Prostate gland (tissue), 2 donors: ENCODE results near the gene KIAA1671. TPM values are rescaled to one million over a fixed set of nuclear protein-coding genes. Genes with fewer than 3 reads are reported as not detected.
A peak's percentile ranks its signal among the peaks of the same experiment; 100 is the strongest.

ENCODE experiments used
- DNase-seq: peaks from one replicate; pipeline ENCODE4 v3.0.0-alpha.2; 2019; ENCODE audit warnings: low spot score
- H3K27ac ChIP-seq, 2 donors: fragments of 200-600 bp; sonication (generic); 2 replicates each; pipeline ENCODE4 v1.5.1; 2017 to 2019
- H3K27me3 ChIP-seq: fragments of 200-600 bp; sonication (generic); replicated peaks from 2 replicates; pipeline ENCODE4 v1.5.1; 2019; ENCODE audit not compliant: insufficient read depth
- H3K36me3 ChIP-seq, 2 donors: fragments of 200-600 bp; sonication (generic); 1 replicate in 1 of 2; 2 replicates in 1 of 2; pipeline versions ENCODE4 v1.5.1 to v1.8.1; 2017 to 2019
- H3K4me1 ChIP-seq: fragments of 200-600 bp; sonication (generic); replicated peaks from 2 replicates; pipeline ENCODE4 v1.5.1; 2019
- H3K4me3 ChIP-seq, 2 donors: fragments of 200-600 bp; sonication (generic); 2 replicates each; pipeline ENCODE4 v1.5.1; 2017 to 2019
- H3K9me3 ChIP-seq: fragments of 200-600 bp; sonication (generic); 2 replicates; pipeline ENCODE4 v1.5.1; 2017
- POLR2A ChIP-seq: fragments of 450-650 bp; IDR thresholded peaks from one replicate; pipeline ENCODE4 v1.6.1; 2016; ENCODE audit warnings: antibody characterized with exemption, mild to moderate bottlenecking
- POLR2AphosphoS5 ChIP-seq: sonication (generic); formaldehyde crosslinking; IDR thresholded peaks from one replicate; pipeline ENCODE4 v1.6.1; 2017; ENCODE audit warnings: antibody characterized with exemption
- WGBS: methylation state at CpG from one replicate; pipeline ENCODE4 v1.1.5; 2018; 5-methylcytosine and 5-hydroxymethylcytosine counted together
- intact Hi-C: fragments of 100-400 bp; cut with DNase I; formaldehyde crosslinking; loops from one replicate; pipeline ENCODE4 v1.14.2; 2022
- total RNA-seq, 2 donors: library from RNA; depleted of rRNA; stranded (reverse); fragments of >200 nt; gene quantifications; one replicate each; pipeline ENCODE4 v1.1.0, GENCODE V29; 2016
- TF ChIP-seq, protein P1 (sequence below), 4 experiments: fragments of 200-600 bp in 2 of 4; fragments of 450-650 bp in 2 of 4; sonication (generic) in 2 of 4; IDR thresholded peaks; 1 replicate in 3 of 4; 2 replicates in 1 of 4; pipeline ENCODE4 v1.5.1; 2016 to 2019; ENCODE audit warnings: antibody characterized with exemption in 4 of 4, mild to moderate bottlenecking in 2 of 4, moderate library complexity in 2 of 4

KIAA1671 gene
- total RNA-seq, 2 donors from 2014 or later: 44.8 to 53.1 TPM

DNA sequence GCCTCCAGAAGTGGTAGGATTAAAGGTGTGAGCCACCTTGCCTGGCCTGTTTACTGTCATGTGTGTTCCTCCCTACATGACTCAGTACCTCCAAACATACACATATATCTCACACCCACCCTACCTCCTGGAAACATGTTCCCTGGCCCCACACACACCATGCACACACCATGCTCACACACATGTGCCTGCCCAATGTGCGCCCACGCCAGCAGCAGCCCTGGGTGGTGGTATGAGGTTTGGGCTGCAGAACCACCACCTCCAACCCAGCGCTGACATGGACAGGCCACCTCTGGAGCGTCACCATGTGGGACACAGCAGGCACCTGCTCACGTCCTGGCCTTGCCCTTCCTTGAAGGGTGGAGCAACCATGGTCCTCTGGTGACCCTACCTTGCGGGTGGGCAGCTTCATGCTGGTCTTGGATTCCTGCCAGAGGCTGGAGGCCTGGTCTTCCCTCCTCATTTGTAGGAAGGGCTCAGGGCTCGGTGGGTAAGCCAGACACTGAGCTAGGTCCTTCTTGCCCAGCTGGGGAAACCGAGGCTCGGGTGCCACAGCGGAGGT, 37.9 kb downstream of the KIAA1671 start:
- no peak for DNase-seq
- H3K9me3 ChIP-seq: no peaks in the 10 kb centered on the region
- no peak overlapping the region for H3K4me3 ChIP-seq
- TF ChIP-seq POLR2A (no peak), POLR2AphosphoS5 (no peak)
- TF ChIP-seq, protein P1, sequence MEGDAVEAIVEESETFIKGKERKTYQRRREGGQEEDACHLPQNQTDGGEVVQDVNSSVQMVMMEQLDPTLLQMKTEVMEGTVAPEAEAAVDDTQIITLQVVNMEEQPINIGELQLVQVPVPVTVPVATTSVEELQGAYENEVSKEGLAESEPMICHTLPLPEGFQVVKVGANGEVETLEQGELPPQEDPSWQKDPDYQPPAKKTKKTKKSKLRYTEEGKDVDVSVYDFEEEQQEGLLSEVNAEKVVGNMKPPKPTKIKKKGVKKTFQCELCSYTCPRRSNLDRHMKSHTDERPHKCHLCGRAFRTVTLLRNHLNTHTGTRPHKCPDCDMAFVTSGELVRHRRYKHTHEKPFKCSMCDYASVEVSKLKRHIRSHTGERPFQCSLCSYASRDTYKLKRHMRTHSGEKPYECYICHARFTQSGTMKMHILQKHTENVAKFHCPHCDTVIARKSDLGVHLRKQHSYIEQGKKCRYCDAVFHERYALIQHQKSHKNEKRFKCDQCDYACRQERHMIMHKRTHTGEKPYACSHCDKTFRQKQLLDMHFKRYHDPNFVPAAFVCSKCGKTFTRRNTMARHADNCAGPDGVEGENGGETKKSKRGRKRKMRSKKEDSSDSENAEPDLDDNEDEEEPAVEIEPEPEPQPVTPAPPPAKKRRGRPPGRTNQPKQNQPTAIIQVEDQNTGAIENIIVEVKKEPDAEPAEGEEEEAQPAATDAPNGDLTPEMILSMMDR (IDR thresholded peaks at IDR 0.05): no peak
- H3K36me3 ChIP-seq: no peaks in the 10 kb centered on the region
- H3K27me3 ChIP-seq: no peaks in the 10 kb centered on the region
- peaks cover 4% of the 10 kb centered on the region for H3K4me1 ChIP-seq
- 98% methylated on average over 9 of the region's 10 CpGs for WGBS
- intact Hi-C loops: no loop called here
- peak overlapping the region in 1 of 2 donors; percentile 74 for H3K27ac ChIP-seq

DNA sequence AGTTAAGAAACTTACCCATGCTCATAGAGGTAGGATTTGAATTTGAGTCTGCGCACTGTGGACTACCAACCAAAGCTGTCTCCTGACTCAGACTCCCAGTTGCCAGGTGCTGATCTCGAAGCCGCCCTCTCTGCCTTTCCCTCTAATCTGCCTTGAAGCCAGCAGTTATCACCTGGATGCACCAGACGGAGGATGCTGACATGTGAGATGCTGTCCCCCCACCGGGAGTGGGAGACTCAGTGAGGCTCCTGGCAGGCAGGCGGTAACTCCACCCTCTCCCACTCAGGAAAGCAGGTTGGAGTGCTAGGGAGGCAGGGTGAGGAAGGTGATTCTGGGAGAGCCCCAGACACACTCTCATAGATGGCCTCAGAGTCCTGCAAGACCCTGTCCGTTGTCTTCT, 40.4 kb downstream of the KIAA1671 start:
- intact Hi-C loops: no loop called here
- H3K27ac ChIP-seq: no peak overlapping the region
- no peaks in the 10 kb centered on the region for H3K9me3 ChIP-seq
- H3K4me1 ChIP-seq: peaks cover 9% of the 10 kb centered on the region
- no peak for TF ChIP-seq POLR2A
- no peak for TF ChIP-seq POLR2AphosphoS5
- TF ChIP-seq, protein P1 (IDR thresholded peaks at IDR 0.05): no peak
- 77% methylated on average over 7 of the region's 7 CpGs for WGBS
- DNase-seq: no peak
- H3K27me3 ChIP-seq: no peaks in the 10 kb centered on the region
- H3K36me3 ChIP-seq: no peaks in the 10 kb centered on the region
- H3K4me3 ChIP-seq: no peak overlapping the region

DNA sequence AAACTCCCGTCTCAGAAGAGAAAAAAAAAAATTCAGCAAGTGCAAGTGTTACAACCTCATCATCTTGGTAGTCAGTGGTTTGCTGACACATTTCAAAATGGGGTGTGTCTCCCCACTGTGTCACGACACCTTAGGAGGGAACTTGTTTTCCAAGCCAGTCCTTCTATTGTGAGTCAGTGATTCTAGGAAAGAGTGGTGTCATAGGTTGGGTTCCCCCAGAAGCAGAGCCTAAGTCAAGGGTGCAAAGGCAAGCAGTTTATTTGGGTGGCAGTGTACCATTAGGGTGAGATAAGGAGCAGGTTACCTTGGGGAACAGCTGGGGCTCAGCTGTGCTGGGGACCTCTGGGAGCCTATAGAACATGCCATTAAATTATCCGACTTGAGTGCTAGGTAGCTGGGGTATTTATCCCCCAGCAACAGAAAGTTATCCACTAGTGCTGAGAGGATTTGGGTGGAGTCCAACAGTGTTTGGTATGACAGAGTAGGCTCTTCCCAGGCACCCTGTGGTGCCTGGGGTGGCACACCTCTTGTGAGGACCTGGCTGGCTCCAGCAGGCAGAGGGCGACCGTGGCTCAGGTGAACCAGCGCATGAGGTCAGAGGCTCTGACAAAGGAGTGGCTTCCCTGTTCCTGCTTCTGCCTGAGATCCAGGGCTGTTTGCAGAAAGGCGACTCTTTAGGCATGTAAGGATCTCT, 41.7 kb downstream of the KIAA1671 start:
- no peaks in the 10 kb centered on the region for H3K36me3 ChIP-seq
- H3K27me3 ChIP-seq: no peaks in the 10 kb centered on the region
- H3K27ac ChIP-seq: no peak overlapping the region
- no peak for TF ChIP-seq POLR2A
- TF ChIP-seq, protein P1 (IDR thresholded peaks at IDR 0.05): peak in 1 of 4 experiments; percentile 46
- no peak for TF ChIP-seq POLR2AphosphoS5
- no peaks in the 10 kb centered on the region for H3K9me3 ChIP-seq
- 72% methylated on average over 7 of the region's 7 CpGs for WGBS
- peaks cover 9% of the 10 kb centered on the region for H3K4me1 ChIP-seq
- DNase-seq: no peak
- intact Hi-C loops: no loop called here
- H3K4me3 ChIP-seq: no peak overlapping the region

DNA sequence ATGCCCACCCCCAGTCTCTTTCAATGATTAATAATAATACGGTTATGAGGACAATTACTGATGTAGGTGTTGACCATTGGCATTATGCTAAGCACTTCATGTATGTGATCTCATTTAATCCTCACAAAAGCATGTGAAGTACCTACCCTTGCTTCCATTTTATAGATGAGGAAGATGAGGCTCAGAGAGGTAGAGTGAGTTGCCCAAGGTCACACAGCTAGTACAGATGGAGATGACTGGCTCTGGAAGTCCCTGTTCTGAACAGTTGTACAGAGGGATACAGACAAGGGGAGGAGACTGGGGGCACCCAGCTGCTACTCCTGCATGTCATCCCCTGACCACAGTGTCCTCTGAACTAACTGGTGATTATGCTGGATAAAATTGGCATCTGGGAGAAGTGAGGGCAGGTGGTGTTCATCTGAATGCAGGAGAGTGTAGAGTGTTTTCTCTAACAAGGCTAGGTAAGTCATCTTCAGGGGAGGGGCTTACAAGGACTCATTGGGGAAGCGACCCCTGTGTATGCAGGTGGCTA, 43.2 kb downstream of the KIAA1671 start:
- no peaks in the 10 kb centered on the region for H3K27me3 ChIP-seq
- H3K36me3 ChIP-seq: no peaks in the 10 kb centered on the region
- no peaks in the 10 kb centered on the region for H3K9me3 ChIP-seq
- peaks cover 9% of the 10 kb centered on the region for H3K4me1 ChIP-seq
- H3K4me3 ChIP-seq: no peak overlapping the region
- no peak overlapping the region for H3K27ac ChIP-seq
- intact Hi-C loops: no loop called here
- TF ChIP-seq, protein P1 (IDR thresholded peaks at IDR 0.05): no peak
- TF ChIP-seq POLR2A (no peak), POLR2AphosphoS5 (no peak)
- no peak for DNase-seq
- WGBS: 88% methylated on average over 2 of the region's 2 CpGs
